Activated CD4-positive, CD25-positive, alpha-beta regulatory T cell treated with anti-CD3 and anti-CD28 coated beads, Interleukin-2, amount 50 U/mL, for 16 hours (primary cell): ENCODE data around the gene CTH.
"Not testable (repeated sequence)": the region's sequence is repeated elsewhere in the genome, so short reads cannot be mapped to it uniquely, and the experiment has no call there.

Experiments used
- DNase-seq: peaks from one replicate; pipeline ENCODE4 v3.0.0-alpha.2; 2020; ENCODE audit warnings: low read depth, low spot score

CTH gene

GRCh38 chr1:70455291-70455690, 44.2 kb downstream of the CTH start:
- no peak for DNase-seq

DNA sequence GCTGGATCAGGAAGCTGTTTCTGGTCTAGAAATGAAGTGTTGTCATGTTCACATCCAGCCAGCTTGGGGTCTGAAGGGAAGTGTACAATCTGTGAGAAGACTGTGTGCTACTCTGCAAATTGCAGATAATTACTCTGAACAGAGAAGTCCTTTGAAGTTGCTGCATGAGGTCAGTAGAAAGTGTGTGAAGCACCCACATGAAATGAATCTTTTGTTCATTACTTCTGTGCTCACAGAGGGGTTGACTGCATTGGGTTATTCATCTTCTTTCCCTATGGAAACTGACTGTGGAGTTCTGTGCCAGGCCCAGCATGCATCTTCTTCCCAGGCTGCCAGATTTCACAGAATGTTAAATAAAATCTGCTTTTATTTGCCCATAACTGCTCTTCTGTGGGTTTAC, 47.1 kb downstream of the CTH start:
- DNase-seq, result no peak

DNA sequence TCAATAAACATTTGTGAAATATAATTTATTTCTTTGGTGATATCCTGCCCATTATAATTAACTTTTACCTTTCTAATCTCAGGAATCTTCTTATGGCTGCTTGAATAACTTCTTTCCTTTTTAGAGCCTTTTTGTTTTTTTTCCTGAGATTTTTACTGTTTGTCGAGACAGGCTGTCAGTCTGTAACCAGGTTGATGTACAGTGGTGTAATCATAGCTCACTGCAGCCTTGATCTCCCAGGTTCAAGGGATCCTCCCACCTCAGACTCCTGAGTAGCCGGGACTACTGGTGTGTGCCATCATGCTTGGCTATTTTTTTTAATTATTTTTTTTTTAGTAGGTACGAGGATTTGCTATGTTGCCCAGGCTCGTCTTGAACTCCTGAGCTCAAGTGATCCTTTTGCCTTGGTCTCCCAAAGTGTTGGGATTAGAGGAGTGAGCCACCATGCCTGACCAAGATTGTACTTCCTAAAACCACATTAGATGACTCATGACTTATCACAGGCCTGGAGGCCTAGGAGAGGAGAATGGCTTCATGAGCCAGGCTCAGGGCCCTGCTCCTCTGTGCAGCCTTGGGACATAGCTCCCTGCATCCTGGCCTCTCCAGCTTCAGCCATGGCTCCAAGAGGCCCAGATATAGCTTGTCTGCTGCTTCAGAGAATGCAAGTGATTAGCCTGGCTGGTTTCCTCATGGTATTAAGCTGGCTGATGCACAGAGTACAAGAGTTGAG, 48.6 kb downstream of the CTH start:
- DNase-seq, result no peak

DNA sequence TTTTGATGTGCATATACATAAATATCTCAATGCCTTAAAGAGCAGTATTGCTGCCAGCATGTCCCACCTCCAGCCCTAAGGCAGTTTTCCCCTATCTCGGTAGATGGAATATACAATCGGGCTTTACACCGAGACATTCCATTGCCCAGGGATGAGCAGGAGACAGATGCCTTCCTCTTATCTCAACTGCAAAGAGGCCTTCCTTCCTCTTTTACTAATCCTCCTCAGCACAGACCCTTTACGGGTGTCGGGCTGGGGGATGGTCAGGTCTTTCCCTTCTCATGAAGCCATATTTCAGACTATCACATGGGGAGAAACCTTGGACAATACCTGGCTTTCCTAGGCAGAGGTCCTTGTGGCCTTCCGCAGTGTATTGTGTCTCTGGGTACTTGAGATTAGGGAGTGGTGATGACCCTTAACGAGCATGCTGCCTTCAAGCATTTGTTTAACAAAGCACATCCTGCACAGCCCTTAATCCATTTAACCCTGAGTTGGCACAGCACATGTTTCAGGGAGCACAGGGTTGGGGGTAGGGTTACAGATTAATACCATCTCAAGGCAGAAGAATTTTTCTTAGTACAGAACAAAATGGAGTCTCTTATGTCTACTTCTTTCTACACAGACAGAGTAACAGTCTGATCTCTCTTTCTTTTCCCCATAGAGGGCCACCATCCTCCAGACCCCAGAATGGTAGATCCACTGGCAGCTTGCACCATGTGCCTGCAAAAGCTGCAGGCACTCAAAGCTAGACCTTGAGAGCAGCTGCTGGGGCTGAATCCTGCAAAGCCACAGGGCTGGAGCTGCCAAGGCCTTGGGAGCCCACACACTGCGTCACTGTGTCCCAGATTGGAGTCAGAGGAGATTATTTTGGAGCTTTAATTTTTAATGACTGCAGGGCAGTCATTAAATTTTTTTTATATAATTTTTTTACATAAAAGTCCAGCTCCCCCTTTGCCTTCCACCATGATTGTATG, 50.0 kb downstream of the CTH start:
- not testable (repeated sequence) for DNase-seq

DNA sequence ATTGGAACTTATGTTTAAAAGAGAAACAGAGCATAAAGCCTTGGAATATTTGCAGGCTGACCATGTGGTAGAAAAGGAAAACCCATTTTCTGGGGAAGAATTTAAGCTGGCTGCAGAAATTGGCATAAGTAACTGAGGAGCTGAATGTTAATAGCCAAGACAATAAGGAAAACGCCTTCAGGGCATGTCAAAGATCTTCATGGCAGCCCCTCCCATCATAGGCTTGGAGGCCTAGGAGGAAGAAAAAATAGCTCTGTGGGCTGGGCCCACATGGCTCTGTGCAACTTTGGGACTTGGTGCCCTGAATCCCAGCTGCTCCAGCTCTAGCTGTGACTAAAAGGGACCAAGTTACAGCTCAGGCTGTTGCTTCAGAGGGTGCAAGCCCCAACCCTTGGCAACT, 51.5 kb downstream of the CTH start:
- DNase-seq, result no peak

- DNase-seq, result no peak
Observed at GRCh38 chr1:70465911-70466310, 54.8 kb downstream of the CTH start.

- no peak for DNase-seq
Observed at GRCh38 chr1:70467531-70467930, 56.5 kb downstream of the CTH start.

DNA sequence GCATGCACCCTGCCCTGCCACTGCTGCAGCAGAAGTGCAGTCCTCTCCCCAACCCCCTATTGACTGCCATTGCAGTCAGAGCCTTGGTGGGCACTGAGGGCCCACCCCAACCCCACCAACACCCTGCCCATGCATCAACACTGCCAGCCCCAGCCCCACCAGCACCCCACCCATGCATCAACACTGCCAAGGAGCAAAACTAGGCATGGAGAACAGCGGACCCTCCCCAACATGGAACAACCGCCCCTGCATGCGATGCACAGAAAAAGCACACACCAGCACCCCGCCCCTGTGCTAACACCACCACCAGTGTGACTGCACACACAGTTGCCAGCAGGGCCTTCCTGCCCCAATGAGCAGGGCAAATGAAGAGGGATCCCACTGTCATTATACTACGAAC, 57.1 kb downstream of the CTH start:
- no peak for DNase-seq

DNA sequence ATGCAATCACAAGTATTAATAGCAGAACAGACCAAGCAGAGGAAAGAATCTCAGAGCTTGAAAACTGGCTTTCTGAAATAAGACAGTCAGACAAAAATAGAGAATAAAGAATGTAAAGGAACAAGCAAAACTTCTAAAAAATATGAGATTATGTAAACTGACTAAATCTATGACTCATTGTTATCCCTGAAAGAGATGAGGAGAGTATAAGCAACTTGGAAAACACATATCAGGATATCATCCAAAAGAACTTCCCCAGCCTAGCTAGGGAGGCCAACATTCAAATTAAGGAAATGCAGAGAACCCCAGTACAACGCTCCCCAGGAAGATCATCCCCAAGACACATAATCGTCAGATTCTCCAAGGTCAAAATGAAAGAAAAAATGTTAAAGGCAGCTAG, 58.1 kb downstream of the CTH start:
- not testable (repeated sequence) for DNase-seq

DNA sequence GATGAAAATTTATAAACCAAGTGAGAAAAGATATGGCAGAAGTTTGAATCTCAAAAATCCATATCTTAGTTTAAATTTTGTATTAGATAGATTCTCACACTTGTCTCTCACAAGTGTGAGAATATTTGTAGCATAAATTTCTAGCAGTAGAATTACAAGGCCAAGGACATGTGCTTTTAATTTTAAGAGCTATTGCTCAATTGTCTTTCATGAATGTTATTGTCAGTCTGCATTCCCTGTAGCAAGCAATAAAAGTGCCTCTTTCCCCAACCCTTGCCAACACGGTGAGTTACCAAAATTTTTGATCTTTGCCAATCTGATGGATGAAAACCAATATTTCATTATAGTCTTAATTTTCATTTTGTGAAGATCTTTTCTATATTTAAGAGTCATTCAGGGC, 64.0 kb downstream of the CTH start:
- DNase-seq, result no peak

GRCh38 chr1:70477090-70477489, 66.0 kb downstream of the CTH start:
- no peak for DNase-seq

DNA sequence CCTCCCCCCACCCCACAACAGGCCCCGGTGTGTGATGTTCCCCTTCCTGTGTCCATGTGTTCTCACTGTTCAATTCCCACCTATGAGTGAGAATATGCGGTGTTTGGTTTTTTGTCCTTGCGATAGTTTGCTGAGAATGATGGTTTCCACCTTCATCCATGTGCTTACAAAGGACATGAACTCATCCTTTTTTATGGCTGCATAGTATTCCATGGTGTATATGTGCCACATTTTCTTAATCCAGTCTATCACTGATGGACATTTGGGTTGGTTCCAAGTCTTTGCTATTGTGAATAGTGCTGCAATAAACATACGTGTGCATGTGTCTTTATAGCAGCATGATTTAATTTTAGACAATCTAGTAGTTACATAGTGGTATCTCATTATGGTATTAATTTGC, 66.8 kb downstream of the CTH start:
- not testable (repeated sequence) for DNase-seq

DNA sequence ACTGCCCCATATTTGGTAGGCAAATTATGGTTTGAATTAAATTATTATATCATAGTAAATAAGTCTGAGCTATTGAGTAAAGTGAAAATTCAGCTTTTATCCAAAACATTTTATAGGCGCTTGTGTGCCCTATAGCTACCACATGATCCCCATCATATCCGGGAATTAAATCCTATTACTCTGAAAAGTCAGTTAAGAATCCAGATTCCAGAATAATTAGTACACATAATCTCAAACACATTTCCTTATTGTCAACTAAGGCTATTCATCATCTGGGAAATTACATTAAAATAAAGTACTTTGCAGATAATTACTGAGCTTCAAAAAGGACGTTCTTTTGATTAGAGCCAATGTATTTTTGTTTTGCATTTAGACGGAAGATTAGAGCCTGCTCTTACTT, 72.3 kb downstream of the CTH start:
- DNase-seq, result no peak

DNA sequence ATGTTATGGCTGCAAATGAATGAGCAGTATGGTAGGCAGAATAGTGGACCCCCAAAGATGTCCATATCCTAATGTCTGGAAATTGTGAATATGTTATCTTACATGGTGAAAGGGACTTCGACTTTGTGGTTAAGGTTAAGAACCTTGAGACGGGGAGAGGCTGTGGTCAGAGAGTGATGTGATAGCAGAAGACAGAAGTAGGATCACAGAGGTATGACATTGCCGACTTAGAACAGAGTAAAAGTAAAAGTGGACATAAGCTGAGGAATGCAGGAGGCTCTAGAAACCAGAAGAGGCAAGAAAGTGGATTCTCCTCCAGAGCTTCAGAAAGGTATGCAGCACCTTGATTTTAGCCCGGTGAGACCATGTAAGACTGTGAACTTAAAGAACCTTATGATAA, 74.6 kb downstream of the CTH start:
- no peak for DNase-seq

- DNase-seq, result no peak
Observed at GRCh38 chr1:70486676-70487458, 75.8 kb downstream of the CTH start.

- no peak for DNase-seq
Observed at GRCh38 chr1:70487459-70487815, 76.4 kb downstream of the CTH start.

- no peak for DNase-seq
Observed at GRCh38 chr1:70487910-70488665, 77.0 kb downstream of the CTH start.
